Breast epithelium (tissue), 3 donors: Measurements from ENCODE around the gene HTR5A.

ENCODE experiments used
- CTCF ChIP-seq, 3 donors: fragments of 450-650 bp; IDR thresholded peaks; one replicate each; pipeline ENCODE4 v1.5.1; 2016 to 2017; ENCODE audit warnings: antibody characterized with exemption in 3 of 3, mild to moderate bottlenecking in 3 of 3, moderate library complexity in 3 of 3
- POLR2A ChIP-seq: fragments of 450-650 bp; IDR thresholded peaks from one replicate; pipeline ENCODE4 v1.6.1; 2016; ENCODE audit warnings: antibody characterized with exemption, mild to moderate bottlenecking, moderate library complexity

- no peak for TF ChIP-seq CTCF (IDR thresholded peaks at IDR 0.05)
- no peak for TF ChIP-seq POLR2A
Measured at GRCh38 chr7:155073922-155074321, 3.8 kb downstream of the HTR5A start.
